ENCODE results near the gene KIF3B.

DNA sequence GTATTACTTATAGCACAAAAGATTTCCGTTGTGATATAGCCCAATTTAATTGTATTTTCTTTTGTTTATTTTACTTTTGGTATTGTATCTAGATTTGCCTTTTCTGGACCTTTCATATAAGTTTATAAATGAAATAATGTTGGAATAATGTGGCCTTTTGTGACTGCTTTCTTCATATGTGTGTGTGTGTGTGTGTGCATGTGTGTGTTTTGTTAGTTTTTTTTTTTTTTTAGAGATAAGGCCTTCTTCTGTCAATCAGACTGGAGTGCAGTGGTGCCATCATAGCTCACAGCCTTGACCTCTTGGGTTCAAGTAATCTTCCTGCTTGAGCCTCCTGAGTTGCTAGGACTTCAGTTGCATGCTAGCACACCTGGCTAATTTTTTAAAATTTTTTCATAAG lies 42.9 kb downstream of the KIF3B start:
- TF ChIP-seq, protein P1, sequence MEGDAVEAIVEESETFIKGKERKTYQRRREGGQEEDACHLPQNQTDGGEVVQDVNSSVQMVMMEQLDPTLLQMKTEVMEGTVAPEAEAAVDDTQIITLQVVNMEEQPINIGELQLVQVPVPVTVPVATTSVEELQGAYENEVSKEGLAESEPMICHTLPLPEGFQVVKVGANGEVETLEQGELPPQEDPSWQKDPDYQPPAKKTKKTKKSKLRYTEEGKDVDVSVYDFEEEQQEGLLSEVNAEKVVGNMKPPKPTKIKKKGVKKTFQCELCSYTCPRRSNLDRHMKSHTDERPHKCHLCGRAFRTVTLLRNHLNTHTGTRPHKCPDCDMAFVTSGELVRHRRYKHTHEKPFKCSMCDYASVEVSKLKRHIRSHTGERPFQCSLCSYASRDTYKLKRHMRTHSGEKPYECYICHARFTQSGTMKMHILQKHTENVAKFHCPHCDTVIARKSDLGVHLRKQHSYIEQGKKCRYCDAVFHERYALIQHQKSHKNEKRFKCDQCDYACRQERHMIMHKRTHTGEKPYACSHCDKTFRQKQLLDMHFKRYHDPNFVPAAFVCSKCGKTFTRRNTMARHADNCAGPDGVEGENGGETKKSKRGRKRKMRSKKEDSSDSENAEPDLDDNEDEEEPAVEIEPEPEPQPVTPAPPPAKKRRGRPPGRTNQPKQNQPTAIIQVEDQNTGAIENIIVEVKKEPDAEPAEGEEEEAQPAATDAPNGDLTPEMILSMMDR (IDR thresholded peaks at IDR 0.05; ENCODE audit: low read length): no peak
- TF ChIP-seq EZH2 (optimal IDR thresholded peaks at IDR 0.05; ENCODE audit: low read depth, low read length) (no peak), EZH2phosphoT487 (IDR thresholded peaks at IDR 0.05; ENCODE audit: low read length) (no peak)
